GM20000 (cell line): Measurements from ENCODE around the gene MAP3K14.

Experiments used
- DNase-seq: peaks from one replicate; pipeline ENCODE4 v3.0.0; 2012; ENCODE audit warnings: low spot score
- CTCF ChIP-seq: IDR thresholded peaks from 2 replicates; pipeline ENCODE4 v1.5.1; 2012; ENCODE audit warnings: mild to moderate bottlenecking, control low read depth; ENCODE audit errors: extremely low read depth, missing control alignments

The MAP3K14 gene

DNA sequence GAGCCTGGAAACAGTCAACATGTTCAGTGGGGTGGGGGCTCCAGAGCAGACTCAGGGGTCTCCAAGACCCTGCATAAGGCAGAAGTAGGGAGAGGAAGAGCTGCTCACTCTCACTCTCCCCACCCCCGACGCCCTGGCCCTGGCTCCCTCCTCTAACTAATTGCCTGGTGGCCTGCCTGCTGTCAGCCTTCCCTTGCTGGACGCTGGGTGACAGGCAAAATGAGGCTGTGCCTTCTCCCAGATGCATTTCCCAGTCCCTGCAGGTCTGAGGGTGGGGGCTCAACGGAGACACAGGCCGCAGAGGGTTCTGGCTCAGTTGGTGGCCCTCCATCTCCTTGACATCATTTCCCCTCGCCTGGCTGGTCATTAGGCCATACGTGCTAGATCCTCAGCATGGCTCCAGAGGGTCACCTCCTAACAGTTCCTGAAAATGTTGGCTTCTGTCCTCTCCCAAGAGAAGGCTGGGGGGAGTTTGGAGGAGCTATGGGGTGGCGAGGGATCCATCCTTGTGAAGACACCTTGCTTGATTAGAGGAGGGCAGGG lies 93.8 kb downstream of the MAP3K14 start:
- no peak for TF ChIP-seq CTCF
- no peak for DNase-seq

- TF ChIP-seq CTCF = no peak
- DNase-seq = no peak
Observed at GRCh38 chr17:45222289-45222995, 94.4 kb downstream of the MAP3K14 start.

GRCh38 chr17:45222014-45222288 lies 94.9 kb downstream of the MAP3K14 start:
- TF ChIP-seq CTCF = no peak
- no peak for DNase-seq

DNA sequence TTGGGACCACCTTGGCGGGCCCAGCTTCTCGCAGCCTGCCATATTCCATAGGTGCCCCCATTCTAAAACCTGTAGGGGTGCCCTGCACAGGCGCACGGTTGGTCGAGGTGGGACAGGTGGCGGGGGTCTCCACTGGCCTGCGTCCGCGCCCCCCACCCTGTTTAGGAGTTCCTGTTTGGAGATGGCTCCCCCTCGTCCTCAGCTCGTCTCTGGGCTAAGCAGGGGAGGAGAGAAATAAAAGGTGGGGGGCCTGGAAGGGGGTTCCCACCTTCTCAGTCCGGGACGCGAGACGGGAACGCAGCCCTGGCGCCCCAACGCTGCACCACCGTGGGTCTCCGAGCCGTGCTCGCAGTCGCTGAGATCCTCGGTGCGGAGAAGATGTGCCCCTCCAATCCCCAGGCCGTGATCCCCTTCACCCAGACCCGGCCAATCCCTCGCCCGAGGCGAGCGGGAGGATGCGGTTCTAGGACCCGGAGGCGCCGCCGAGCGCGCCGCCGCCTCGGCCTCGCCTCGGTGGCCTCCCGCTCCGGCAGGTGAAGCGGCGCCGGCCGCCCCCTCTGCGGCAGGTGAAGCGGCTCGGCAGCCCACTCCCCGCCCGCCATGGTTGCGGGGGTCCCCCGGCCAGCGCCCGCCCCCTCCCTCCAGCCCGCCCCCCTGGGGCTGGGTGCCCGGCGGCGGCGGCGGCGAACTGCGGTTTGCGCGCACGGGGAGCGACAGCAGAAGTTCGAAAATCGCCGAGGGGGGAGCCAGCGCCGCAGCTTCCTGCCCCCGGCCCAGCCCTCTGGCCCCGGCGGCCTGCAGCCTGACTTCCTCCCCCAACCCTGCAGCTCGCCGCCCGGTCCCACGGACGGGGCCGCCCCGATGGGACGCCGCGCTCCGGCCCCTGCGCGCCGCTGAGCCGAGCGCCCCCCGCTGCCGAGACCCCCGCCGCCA lies 95.5 kb downstream of the MAP3K14 start, which contains the start of gene FMNL1:
Gene FMNL1 (plus strand): TSS at position 805 of the 933 bp plus-strand sequence. CDS start 240 bp downstream, outside the sequence.
- no peak for TF ChIP-seq CTCF
- peak; percentile 87 for DNase-seq

DNA sequence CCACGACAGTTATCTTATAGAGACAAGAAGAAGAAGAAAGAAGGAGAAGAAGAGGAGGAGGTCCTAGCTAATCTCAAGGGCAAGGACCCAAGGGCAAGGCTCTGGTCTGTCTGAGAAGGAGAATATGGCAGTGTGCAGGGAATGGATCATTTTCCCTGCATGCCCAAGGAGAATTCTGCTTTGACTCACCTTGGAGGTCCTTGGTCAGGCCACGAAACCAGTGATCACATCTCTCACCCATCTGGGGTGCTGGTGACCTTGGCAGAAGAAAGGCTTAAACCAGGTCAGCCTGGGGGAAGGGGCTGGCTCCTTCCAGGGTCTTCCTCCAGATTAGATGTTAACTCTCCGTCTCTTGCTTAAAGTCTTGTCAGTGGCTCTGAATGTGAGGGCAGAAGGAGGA lies 96.7 kb downstream of the MAP3K14 start:
- DNase-seq = no peak
- TF ChIP-seq CTCF = no peak

DNA sequence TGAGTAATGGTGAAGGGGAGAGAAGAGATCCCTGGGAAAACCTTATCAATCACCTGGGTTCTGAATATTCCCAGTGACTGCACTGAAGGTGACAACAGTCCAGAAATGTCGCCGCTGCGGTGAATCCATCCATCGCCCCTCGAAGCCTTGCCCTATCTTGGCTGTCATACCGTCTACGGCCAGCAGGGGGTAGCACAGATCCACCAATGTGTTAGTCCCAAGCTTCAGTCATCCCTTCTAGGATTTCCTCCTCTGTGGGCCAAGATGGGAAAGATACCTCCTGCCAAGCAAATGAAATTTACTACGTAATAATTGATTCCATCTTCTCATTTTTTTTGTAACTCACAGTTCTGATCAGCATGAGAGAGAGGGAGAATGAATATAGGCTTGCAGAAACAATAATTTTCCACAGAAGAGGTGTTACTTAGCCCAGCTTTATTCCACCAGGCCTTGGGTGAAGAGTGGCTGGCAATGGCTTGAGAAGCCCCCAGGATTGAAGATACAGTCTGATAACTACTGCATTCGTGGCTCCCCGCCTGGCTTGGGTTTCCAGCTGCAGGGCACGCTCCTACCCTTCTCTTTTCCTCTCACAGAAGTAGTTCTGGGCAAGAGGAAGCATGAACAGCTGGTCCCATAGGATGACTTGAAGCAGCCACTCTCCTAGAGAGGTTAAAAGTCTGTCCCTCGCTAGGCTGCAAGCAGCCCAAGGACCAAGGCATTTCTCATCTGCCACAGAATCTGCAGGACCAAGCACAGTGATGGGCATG lies 97.7 kb downstream of the MAP3K14 start:
- peak; percentile 93 for TF ChIP-seq CTCF
- peak; percentile 77 for DNase-seq
